Endothelial cell (in vitro differentiated cells): ENCODE results near the gene FBXW11. TPM values are rescaled to one million over a fixed set of nuclear protein-coding genes. Genes with fewer than 3 reads are reported as not detected.

Experiments used
- DNase-seq: peaks from one replicate; pipeline ENCODE4 v3.0.0; 2021; ENCODE audit warnings: low spot score
- H3K27ac Mint-ChIP-seq: one replicate; pipeline ENCODE4 v1.8.0; 2021; ENCODE audit warnings: mixed read lengths, inconsistent platforms; ENCODE audit not compliant: unreplicated experiment
- H3K27me3 Mint-ChIP-seq: one replicate; pipeline ENCODE4 v1.8.0; 2021; ENCODE audit warnings: mild to moderate bottlenecking, moderate library complexity, mixed read lengths, inconsistent platforms; ENCODE audit not compliant: unreplicated experiment
- H3K36me3 Mint-ChIP-seq: one replicate; pipeline ENCODE4 v1.8.0; 2021; ENCODE audit warnings: mild to moderate bottlenecking, low read depth, mixed read lengths, inconsistent platforms; ENCODE audit not compliant: unreplicated experiment
- H3K4me1 Mint-ChIP-seq: one replicate; pipeline ENCODE4 v1.8.0; 2021; ENCODE audit warnings: mild to moderate bottlenecking, mixed read lengths, inconsistent platforms; ENCODE audit not compliant: unreplicated experiment
- H3K4me3 Mint-ChIP-seq: one replicate; pipeline ENCODE4 v1.8.0; 2021; ENCODE audit warnings: mild to moderate bottlenecking, mixed read lengths, inconsistent platforms; ENCODE audit not compliant: unreplicated experiment
- H3K9me3 Mint-ChIP-seq: one replicate; pipeline ENCODE4 v1.8.0; 2021; ENCODE audit warnings: mixed read lengths, inconsistent platforms; ENCODE audit not compliant: unreplicated experiment
- total RNA-seq: library from RNA; stranded (reverse); fragmentation: NEBNext Ultra II Directional; extraction: Animal tissue kit (Norgen Biotek cat#: 25700); gene quantifications from one replicate; pipeline ENCODE4 v1.2.1, GENCODE V29; 2021; ENCODE audit not compliant: unreplicated experiment
- TF ChIP-seq, protein P1 (sequence below): fragments of 200-600 bp; sonication (generic); IDR thresholded peaks from one replicate; pipeline ENCODE4 v1.5.0; 2021; ENCODE audit warnings: antibody characterized with exemption; ENCODE audit not compliant: unreplicated experiment

Gene FBXW11
- total RNA-seq, 1 donor from 2014 or later = 62.0 TPM

DNA sequence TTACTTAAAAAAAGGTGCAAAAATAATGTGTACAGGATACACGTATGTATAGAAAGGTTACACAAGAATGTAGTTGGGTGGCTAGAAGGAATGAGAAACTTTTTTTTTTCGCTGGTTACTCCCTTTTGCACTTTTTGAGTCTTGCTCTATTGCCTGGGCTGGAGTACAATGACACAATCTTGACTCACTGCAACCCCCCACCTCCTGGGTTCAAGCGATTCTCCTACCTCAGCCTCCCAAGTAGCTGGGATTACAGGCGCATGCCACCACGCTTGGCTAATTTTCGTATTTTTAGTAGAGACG, 15.8 kb downstream of the FBXW11 start:
- TF ChIP-seq, protein P1, sequence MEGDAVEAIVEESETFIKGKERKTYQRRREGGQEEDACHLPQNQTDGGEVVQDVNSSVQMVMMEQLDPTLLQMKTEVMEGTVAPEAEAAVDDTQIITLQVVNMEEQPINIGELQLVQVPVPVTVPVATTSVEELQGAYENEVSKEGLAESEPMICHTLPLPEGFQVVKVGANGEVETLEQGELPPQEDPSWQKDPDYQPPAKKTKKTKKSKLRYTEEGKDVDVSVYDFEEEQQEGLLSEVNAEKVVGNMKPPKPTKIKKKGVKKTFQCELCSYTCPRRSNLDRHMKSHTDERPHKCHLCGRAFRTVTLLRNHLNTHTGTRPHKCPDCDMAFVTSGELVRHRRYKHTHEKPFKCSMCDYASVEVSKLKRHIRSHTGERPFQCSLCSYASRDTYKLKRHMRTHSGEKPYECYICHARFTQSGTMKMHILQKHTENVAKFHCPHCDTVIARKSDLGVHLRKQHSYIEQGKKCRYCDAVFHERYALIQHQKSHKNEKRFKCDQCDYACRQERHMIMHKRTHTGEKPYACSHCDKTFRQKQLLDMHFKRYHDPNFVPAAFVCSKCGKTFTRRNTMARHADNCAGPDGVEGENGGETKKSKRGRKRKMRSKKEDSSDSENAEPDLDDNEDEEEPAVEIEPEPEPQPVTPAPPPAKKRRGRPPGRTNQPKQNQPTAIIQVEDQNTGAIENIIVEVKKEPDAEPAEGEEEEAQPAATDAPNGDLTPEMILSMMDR = no peak
- no peaks in the 10 kb centered on the region for H3K27me3 Mint-ChIP-seq
- no peak overlapping the region for H3K27ac Mint-ChIP-seq

DNA sequence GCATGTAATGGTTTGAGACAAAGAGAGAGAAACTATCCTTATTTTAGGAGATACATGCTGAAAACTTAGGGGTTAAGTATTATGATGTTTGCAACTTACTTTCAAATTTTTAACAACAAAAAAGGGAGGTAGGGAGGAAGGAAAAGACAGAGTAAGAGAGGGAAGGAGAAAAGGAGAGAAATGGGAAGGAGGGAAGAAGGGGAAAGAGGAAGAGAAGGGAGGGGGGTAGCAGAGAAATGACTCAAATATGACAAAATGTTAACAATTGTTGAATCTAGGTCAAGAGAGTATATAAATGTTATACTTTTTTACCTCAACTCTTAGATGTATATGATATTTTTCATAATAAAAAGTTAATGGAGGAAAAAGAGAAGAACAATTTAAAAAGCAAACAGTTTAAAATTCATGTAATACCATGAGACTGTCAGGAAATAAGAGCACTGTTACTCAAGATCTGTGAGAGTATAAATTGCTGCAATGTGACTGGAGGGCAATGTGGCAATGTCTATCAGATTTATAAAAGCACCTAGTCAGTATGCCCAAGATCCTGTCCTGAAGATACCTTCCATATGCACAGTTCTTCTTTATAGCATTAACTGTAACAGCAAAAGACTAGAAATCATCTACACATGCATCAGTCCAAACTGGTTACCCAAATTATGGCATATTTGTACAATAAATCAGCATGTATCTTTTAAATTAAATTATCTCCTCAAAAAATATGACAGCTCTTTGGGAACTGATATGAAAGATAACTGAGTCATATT, 16.3 kb downstream of the FBXW11 start:
- Mint-ChIP-seq H3K4me1 (peaks cover 26% of the 10 kb centered on the region), H3K27me3 (no peaks in the 10 kb centered on the region), H3K4me3 (no peak overlapping the region), H3K27ac (peak overlapping the region; percentile 3), H3K9me3 (no peaks in the 10 kb centered on the region), H3K36me3 (peaks cover 3% of the 10 kb centered on the region)
- TF ChIP-seq, protein P1 = no peak
- no peak for DNase-seq

More for the DNA sequence above, 15.8 kb downstream of the FBXW11 start:
- no peak for DNase-seq
- no peaks in the 10 kb centered on the region for H3K9me3 Mint-ChIP-seq
- peaks cover 25% of the 10 kb centered on the region for H3K4me1 Mint-ChIP-seq
- H3K36me3 Mint-ChIP-seq = peaks cover 3% of the 10 kb centered on the region
- no peak overlapping the region for H3K4me3 Mint-ChIP-seq

DNA sequence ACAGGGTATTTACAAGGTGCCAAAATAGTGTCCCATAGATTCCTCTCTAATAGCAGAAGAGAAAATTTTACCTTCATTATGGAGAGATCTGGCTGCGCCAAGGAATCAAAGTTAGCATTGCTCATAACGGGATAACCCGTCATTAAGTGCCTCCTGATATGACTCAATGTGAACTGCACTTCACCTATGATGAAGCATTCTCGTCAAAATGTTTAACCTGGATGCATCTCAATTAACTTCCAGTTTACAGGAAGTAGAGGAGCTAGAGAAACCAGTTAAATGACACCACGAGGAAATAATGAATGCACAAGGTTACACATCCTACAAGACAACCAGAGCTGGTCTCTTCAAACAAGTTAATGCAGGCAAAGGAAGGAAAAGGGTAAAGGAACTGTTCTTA, 17.2 kb downstream of the FBXW11 start:
- Mint-ChIP-seq H3K4me3 (no peak overlapping the region), H3K36me3 (peaks cover 3% of the 10 kb centered on the region)

DNA sequence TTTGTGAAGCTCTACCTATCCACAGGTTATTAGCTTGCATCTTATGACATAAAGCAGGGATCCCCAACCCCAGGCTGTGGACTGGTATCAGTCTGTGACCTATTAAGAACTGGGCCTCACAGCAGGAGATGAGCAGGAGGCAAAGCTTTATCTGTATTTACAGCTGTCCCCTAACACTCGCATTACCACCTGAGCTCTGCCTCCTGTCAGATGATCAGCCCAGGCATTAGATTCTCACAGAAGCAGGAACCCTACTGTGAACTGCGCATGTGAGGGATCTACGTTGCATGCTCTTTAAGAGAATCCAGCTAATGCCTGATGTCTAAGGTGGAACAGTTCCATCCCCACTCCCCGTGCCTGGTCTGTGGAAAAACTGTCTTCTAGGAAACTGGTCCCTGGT, 19.7 kb downstream of the FBXW11 start:
- H3K4me1 Mint-ChIP-seq = peaks cover 25% of the 10 kb centered on the region
- DNase-seq = no peak
- peak overlapping the region; percentile 20 for H3K27ac Mint-ChIP-seq
- TF ChIP-seq, protein P1 = no peak
- peaks cover 4% of the 10 kb centered on the region for H3K36me3 Mint-ChIP-seq
- no peak overlapping the region for H3K4me3 Mint-ChIP-seq
- peaks cover 1% of the 10 kb centered on the region for H3K27me3 Mint-ChIP-seq
- no peaks in the 10 kb centered on the region for H3K9me3 Mint-ChIP-seq

More for the DNA sequence above, 17.2 kb downstream of the FBXW11 start:
- DNase-seq = no peak
- Mint-ChIP-seq H3K27ac (no peak overlapping the region), H3K9me3 (no peaks in the 10 kb centered on the region), H3K4me1 (peaks cover 28% of the 10 kb centered on the region), H3K27me3 (no peaks in the 10 kb centered on the region)
- TF ChIP-seq, protein P1 = no peak

DNA sequence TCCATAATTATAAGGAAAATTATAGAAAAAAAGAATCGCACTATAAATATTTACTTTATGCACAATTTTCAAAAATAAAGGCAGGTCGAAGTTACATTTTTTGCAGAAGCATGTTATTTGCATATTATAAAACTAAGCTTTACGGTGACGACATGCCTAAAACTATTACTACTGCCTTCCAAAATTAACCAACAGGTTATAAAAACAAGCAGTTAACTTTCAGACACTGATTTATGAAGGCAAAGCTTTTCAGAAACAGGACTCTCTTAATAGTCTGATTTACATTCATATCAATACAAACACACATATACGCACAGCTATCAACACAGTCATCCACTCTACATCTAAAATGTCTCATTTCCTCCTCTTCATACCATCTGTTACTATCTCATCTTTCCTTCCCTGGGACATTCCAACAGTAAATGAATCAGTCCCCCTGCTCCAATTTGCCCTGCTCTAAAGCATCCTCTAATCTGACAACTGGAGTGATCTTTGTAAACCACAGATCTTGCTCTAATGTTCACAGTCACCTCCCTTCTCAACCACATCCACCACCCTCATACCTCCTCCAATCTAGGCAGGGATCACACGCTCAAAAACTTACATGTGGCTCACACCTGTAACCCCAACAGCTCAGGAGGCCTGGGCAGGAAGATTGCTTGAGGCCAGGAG, 21.6 kb downstream of the FBXW11 start:
- Mint-ChIP-seq H3K9me3 (no peaks in the 10 kb centered on the region), H3K27me3 (peaks cover 2% of the 10 kb centered on the region), H3K27ac (peak overlapping the region; percentile 4), H3K4me3 (no peak overlapping the region), H3K36me3 (peaks cover 10% of the 10 kb centered on the region), H3K4me1 (peaks cover 19% of the 10 kb centered on the region)
- TF ChIP-seq, protein P1 = no peak
- no peak for DNase-seq
